PFSK-1 (cell line): Measurements from ENCODE around the gene IL17RD.
A peak's percentile ranks its signal among the peaks of the same experiment; 100 is the strongest.

ENCODE experiments used
- FOXP2 ChIP-seq: optimal IDR thresholded peaks from 2 replicates; pipeline ENCODE3; 2011; ENCODE audit warnings: borderline replicate concordance, control low read depth, inconsistent platforms; ENCODE audit not compliant: insufficient read depth; ENCODE audit errors: extremely low read length, extremely low read depth
- POLR2AphosphoS5 ChIP-seq: IDR thresholded peaks from 2 replicates; pipeline ENCODE4 v1.6.1; 2012; ENCODE audit warnings: low read depth, mild to moderate bottlenecking, control low read depth, low read length, moderate library complexity
- SIN3A ChIP-seq: IDR thresholded peaks from 2 replicates; pipeline ENCODE4 v1.6.1; 2012; ENCODE audit warnings: mild to moderate bottlenecking, low read length, moderate library complexity, borderline replicate concordance; ENCODE audit not compliant: insufficient read depth
- TAF1 ChIP-seq: IDR thresholded peaks from 2 replicates; pipeline ENCODE4 v1.6.1; 2012; ENCODE audit warnings: low read length, control low read depth, borderline replicate concordance; ENCODE audit not compliant: insufficient read depth
- TF ChIP-seq, protein P1 (sequence below), 2 experiments: IDR thresholded peaks; 2 replicates each; pipeline versions ENCODE4 v1.6.1 to v1.8.0; 2011 to 2012; ENCODE audit warnings: low read depth in 2 of 2, low read length in 2 of 2, control low read depth in 1 of 2, inconsistent platforms in 1 of 2, mild to moderate bottlenecking in 1 of 2, moderate library complexity in 1 of 2; ENCODE audit not compliant: insufficient read depth in 1 of 2

Gene IL17RD

DNA sequence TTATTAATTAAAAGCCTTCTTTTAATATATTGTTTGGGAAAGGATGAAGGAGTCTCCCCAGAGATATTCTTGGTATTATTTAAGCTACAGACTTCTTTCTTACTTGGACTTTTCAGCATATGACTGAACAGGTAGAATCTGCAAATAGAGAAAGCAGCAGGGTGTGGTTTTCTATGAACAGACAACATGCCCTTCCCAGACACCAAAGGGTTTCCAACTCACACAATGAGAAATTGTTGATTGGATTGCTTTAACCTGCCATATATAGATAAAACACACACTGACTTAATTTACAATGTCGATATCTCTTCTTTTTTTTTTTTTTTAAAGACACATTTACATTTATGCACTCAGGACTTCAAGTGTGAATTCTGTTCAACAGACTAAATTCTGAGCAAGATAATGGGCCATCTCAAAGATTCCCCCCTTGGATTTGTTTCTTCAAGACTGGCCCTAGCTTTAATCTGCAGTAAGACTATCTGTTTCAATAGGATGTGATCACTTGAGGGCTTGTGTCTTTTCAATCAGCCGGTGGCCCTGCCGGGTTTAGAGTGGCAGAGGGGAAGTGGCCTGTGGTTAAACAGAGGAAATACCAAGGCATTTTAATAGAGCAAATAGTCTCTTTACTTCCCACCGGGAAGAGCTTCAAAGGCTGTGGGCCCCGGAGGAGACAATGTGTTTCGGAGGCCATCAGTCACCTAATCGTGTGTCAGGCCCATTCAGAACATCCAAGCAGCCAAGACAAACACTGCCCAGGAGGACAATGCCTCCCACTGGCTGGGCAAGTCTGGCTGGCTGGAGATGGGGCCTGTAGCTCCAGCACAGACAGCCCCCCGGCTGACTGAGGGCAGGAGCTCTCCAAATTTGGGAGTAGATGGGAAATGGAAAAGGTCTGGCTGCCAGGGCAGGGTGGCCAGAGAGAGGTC is 6.1 kb downstream of the IL17RD start:
- TF ChIP-seq, protein P1, sequence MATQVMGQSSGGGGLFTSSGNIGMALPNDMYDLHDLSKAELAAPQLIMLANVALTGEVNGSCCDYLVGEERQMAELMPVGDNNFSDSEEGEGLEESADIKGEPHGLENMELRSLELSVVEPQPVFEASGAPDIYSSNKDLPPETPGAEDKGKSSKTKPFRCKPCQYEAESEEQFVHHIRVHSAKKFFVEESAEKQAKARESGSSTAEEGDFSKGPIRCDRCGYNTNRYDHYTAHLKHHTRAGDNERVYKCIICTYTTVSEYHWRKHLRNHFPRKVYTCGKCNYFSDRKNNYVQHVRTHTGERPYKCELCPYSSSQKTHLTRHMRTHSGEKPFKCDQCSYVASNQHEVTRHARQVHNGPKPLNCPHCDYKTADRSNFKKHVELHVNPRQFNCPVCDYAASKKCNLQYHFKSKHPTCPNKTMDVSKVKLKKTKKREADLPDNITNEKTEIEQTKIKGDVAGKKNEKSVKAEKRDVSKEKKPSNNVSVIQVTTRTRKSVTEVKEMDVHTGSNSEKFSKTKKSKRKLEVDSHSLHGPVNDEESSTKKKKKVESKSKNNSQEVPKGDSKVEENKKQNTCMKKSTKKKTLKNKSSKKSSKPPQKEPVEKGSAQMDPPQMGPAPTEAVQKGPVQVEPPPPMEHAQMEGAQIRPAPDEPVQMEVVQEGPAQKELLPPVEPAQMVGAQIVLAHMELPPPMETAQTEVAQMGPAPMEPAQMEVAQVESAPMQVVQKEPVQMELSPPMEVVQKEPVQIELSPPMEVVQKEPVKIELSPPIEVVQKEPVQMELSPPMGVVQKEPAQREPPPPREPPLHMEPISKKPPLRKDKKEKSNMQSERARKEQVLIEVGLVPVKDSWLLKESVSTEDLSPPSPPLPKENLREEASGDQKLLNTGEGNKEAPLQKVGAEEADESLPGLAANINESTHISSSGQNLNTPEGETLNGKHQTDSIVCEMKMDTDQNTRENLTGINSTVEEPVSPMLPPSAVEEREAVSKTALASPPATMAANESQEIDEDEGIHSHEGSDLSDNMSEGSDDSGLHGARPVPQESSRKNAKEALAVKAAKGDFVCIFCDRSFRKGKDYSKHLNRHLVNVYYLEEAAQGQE (IDR thresholded peaks at IDR 0.05; ENCODE audit: insufficient read depth in 1 of 2, low read depth in 2 of 2, low read length in 2 of 2): 0 out of 4 replicates have a peak, but pooled peaks of 1 of the 2 experiments have one; percentile 11
- TF ChIP-seq SIN3A: no peak

DNA sequence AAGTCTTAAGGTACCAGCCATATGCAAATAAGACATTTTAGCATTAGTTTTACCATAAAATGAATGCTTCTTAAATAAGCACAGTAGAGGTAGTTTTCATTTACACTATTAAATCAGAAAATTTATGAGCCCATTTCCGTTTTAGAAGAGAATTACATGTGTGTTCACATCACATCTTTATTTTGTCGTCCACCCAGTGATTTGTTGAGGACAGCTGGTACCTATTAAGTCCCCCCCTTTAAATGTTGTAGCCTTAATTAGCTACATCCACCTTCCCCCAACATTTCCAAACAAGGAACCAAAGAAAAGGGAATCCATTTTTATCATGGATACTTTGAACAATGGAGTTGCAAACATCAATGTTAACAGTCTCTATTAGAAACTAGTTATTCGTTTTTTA is 6.8 kb downstream of the IL17RD start:
- TF ChIP-seq TAF1 (no peak), FOXP2 (no peak), SIN3A (no peak), POLR2AphosphoS5 (no peak)
- TF ChIP-seq, protein P1 (IDR thresholded peaks at IDR 0.05; ENCODE audit: insufficient read depth in 1 of 2, low read depth in 2 of 2, low read length in 2 of 2): no peak

DNA sequence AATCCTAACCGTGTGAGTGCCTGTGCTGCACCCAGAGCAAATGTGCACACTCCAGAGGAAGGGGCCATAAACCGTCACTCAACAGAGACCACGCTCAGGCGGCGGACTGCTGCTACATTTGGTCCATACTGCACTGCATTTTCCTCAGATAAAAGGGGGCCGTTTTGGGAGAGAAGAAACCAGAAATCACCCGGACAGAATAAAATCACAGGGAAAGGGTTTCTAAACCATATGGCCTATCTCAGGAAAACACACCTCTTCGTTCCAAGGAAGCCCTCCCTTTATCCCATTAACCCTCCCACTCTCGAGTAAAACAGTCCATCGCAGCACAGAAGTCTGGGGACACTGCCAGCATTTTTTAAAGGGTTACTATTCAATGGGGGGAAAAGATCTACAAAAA is 7.6 kb downstream of the IL17RD start:
- no peak for TF ChIP-seq FOXP2
- no peak for TF ChIP-seq SIN3A
- no peak for TF ChIP-seq TAF1

DNA sequence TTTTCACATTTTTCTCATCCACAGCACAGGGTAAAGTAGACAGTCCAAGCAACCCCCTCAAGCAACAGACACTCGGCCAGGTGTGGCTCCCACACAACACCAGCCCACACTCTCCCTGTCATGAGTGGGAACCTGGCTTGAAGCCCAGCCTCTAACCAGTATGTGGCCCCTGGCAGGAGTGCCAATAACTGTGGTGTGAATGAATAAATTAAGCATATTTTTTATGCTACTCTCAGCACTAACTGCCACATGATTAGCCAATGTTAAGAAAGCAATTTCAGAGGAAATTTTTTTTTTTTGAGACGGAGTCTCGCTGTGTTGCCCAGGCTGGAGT is 9.9 kb downstream of the IL17RD start:
- TF ChIP-seq SIN3A (no peak), TAF1 (no peak), POLR2AphosphoS5 (no peak), FOXP2 (no peak)
- TF ChIP-seq, protein P1 (IDR thresholded peaks at IDR 0.05; ENCODE audit: insufficient read depth in 1 of 2, low read depth in 2 of 2, low read length in 2 of 2): no peak

DNA sequence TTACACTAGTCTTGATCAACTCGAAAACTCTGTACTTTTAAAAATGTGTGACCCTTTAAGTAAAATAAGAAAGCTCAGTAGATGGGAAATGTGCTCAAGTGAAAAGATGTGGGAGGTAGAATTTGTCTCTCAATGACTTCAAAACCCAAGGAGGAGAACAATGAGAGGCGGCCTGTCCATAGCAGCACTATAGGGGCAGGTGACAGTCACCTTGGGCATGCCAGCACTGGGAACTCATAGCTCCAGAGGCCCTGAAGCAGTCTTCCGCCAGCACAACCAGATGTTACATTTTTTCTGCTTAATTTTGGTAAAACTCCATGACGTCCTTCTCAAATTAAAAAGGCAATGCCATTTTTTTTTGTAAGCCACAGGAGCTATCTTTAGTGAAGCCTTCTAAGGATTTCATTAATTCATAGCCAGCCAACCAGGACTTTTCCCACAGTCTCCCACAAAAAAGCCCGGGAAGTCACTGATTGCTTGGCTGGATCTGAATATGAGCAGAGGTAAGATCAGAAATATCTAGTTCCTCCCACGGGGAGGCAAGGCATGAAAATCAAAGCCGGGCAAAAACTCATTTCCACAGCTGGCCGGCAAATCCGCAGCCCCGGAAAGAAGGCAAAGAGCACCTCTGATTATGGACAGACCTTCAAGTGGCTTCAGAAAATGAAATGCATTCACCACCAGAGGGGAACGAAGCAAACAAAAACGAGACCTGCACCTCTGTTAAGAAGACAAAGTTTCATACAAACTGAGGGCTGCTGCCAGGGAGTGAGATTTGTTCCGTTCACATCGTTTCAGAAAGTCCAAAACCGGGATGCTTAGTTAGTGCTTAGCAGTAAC is 10.5 kb downstream of the IL17RD start:
- TF ChIP-seq, protein P1 (IDR thresholded peaks at IDR 0.05; ENCODE audit: insufficient read depth in 1 of 2, low read depth in 2 of 2, low read length in 2 of 2): no peak
- no peak for TF ChIP-seq FOXP2
- TF ChIP-seq SIN3A: no peak
- TF ChIP-seq TAF1: no peak
- no peak for TF ChIP-seq POLR2AphosphoS5
